ENCODE measurements around the gene FAM81A.
"Not testable (repeated sequence)": the region's sequence is repeated elsewhere in the genome, so short reads cannot be mapped to it uniquely, and the experiment has no call there.

The FAM81A gene

GRCh38 chr15:59428898-59429297, 9.1 kb upstream of the FAM81A start:
- not testable (repeated sequence) for DNase-seq (ENCODE audit: low read depth)

GRCh38 chr15:59432389-59432788, 5.6 kb upstream of the FAM81A start:
- DNase-seq (ENCODE audit: low read depth) = no peak

- no peak for DNase-seq (ENCODE audit: low read depth)
Observed at GRCh38 chr15:59434481-59434880, 3.5 kb upstream of the FAM81A start.

GRCh38 chr15:59436774-59437141, 1.2 kb upstream of the FAM81A start:
- DNase-seq (ENCODE audit: low read depth) = no peak

- DNase-seq (ENCODE audit: low read depth) = no peak
Observed at GRCh38 chr15:59437142-59437816, 707 bp upstream of the FAM81A start.

GRCh38 chr15:59438625-59439290, 772 bp downstream of the FAM81A start:
- no peak for DNase-seq (ENCODE audit: low read depth)

GRCh38 chr15:59439576-59439975, 1.6 kb downstream of the FAM81A start:
- no peak for DNase-seq (ENCODE audit: low read depth)

- no peak for DNase-seq (ENCODE audit: low read depth)
Observed at GRCh38 chr15:59443341-59444072, 5.5 kb downstream of the FAM81A start.

GRCh38 chr15:59444081-59444835, 6.3 kb downstream of the FAM81A start:
- DNase-seq (ENCODE audit: low read depth) = no peak

- no peak for DNase-seq (ENCODE audit: low read depth)
Observed at GRCh38 chr15:59444980-59445545, 7.1 kb downstream of the FAM81A start.

- no peak for DNase-seq (ENCODE audit: low read depth)
Observed at GRCh38 chr15:59446232-59446957, 8.4 kb downstream of the FAM81A start.

- DNase-seq (ENCODE audit: low read depth) = no peak
Observed at GRCh38 chr15:59447367-59447766, 9.4 kb downstream of the FAM81A start.

- DNase-seq (ENCODE audit: low read depth) = no peak
Observed at GRCh38 chr15:59448871-59449270, 10.9 kb downstream of the FAM81A start.

- no peak for DNase-seq (ENCODE audit: low read depth)
Observed at GRCh38 chr15:59453474-59454215, 15.7 kb downstream of the FAM81A start.

- no peak for DNase-seq (ENCODE audit: low read depth)
Observed at GRCh38 chr15:59456114-59456513, 18.1 kb downstream of the FAM81A start.

GRCh38 chr15:59457103-59457502, 19.1 kb downstream of the FAM81A start:
- no peak for DNase-seq (ENCODE audit: low read depth)

- no peak for DNase-seq (ENCODE audit: low read depth)
Observed at GRCh38 chr15:59461521-59461920, 23.5 kb downstream of the FAM81A start.

GRCh38 chr15:59473226-59473625, 35.2 kb downstream of the FAM81A start:
- DNase-seq (ENCODE audit: low read depth) = no peak

- DNase-seq (ENCODE audit: low read depth) = not testable (repeated sequence)
Observed at GRCh38 chr15:59475161-59475560, 37.2 kb downstream of the FAM81A start.

- DNase-seq (ENCODE audit: low read depth) = no peak
Observed at GRCh38 chr15:59484399-59484798, 46.4 kb downstream of the FAM81A start.

GRCh38 chr15:59485036-59485435, 47.0 kb downstream of the FAM81A start:
- no peak for DNase-seq (ENCODE audit: low read depth)
